HEK293 (cell line): ENCODE measurements around the gene FBXW2.

Experiments
- OSR2 ChIP-seq: fragments of 450-650 bp; formaldehyde crosslinking; IDR thresholded peaks from 2 replicates; pipeline ENCODE4 v1.5.1; 2016; ENCODE audit warnings: missing biosample characterization, missing genetic modification characterization
- PRDM1 ChIP-seq: fragments of 450-650 bp; formaldehyde crosslinking; IDR thresholded peaks from 2 replicates; pipeline ENCODE4; 2016; ENCODE audit warnings: missing biosample characterization, missing genetic modification characterization
- YY1 ChIP-seq: fragments of 450-650 bp; formaldehyde crosslinking; IDR thresholded peaks from 2 replicates; pipeline ENCODE4 v1.5.1; 2018; ENCODE audit warnings: missing biosample characterization, missing genetic modification characterization
- ZFP3 ChIP-seq: fragments of 450-650 bp; formaldehyde crosslinking; IDR thresholded peaks from 2 replicates; pipeline ENCODE4 v1.5.1; 2016; ENCODE audit warnings: low read depth, missing biosample characterization, missing genetic modification characterization
- ZNF23 ChIP-seq: fragments of 450-650 bp; formaldehyde crosslinking; IDR thresholded peaks from 2 replicates; pipeline ENCODE4 v1.5.1; 2016; ENCODE audit warnings: missing biosample characterization, missing genetic modification characterization, borderline replicate concordance
- TF ChIP-seq, protein P1 (sequence below): fragments of 450-650 bp; formaldehyde crosslinking; IDR thresholded peaks from 2 replicates; pipeline ENCODE4 v1.5.1; 2017; ENCODE audit warnings: missing biosample characterization, missing genetic modification characterization
- TF ChIP-seq, protein P2 (sequence below): fragments of 450-650 bp; formaldehyde crosslinking; IDR thresholded peaks from 2 replicates; pipeline ENCODE4 v1.5.1; 2016; ENCODE audit warnings: missing biosample characterization, missing genetic modification characterization

DNA sequence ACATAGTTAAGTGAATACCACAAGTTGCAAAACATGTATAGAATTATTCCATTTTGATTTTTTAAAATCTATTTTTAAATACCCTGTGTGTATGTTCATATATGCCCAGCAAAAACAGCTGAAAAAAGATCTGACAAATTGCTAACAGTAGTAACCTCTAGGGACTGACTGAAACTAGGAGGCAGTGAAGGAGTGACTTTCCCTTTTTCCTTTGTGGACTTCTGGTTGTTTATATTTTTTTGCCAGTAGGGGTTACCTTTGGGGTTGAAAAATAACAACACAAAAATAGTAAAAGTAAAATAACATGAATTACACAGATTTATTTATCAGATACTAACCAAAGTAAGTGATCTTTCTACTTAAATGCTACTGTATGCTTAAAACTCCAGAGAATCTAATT lies 81.9 kb downstream of the FBXW2 start:
- TF ChIP-seq PRDM1 (tag by site-specific recombination) (0 out of 2 replicates have a peak, but pooled peaks have one; percentile 24), ZFP3 (tag by site-specific recombination) (no peak), YY1 (tag by site-specific recombination) (no peak), ZNF23 (tag by site-specific recombination) (no peak), OSR2 (tag by site-specific recombination) (0 out of 2 replicates have a peak, but pooled peaks have one; percentile 19)
- TF ChIP-seq, protein P1, sequence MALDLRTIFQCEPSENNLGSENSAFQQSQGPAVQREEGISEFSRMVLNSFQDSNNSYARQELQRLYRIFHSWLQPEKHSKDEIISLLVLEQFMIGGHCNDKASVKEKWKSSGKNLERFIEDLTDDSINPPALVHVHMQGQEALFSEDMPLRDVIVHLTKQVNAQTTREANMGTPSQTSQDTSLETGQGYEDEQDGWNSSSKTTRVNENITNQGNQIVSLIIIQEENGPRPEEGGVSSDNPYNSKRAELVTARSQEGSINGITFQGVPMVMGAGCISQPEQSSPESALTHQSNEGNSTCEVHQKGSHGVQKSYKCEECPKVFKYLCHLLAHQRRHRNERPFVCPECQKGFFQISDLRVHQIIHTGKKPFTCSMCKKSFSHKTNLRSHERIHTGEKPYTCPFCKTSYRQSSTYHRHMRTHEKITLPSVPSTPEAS (tag by site-specific recombination), result no peak
- TF ChIP-seq, protein P2, sequence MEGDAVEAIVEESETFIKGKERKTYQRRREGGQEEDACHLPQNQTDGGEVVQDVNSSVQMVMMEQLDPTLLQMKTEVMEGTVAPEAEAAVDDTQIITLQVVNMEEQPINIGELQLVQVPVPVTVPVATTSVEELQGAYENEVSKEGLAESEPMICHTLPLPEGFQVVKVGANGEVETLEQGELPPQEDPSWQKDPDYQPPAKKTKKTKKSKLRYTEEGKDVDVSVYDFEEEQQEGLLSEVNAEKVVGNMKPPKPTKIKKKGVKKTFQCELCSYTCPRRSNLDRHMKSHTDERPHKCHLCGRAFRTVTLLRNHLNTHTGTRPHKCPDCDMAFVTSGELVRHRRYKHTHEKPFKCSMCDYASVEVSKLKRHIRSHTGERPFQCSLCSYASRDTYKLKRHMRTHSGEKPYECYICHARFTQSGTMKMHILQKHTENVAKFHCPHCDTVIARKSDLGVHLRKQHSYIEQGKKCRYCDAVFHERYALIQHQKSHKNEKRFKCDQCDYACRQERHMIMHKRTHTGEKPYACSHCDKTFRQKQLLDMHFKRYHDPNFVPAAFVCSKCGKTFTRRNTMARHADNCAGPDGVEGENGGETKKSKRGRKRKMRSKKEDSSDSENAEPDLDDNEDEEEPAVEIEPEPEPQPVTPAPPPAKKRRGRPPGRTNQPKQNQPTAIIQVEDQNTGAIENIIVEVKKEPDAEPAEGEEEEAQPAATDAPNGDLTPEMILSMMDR, result no peak
